ENCODE results near the gene OSGEP. TPM values are rescaled to one million over a fixed set of nuclear protein-coding genes. Genes with fewer than 3 reads are reported as not detected.

The OSGEP gene
- total RNA-seq, 2 donors from 2014 or later = 50.7 to 68.1 TPM

GRCh38 chr14:20438664-20439063 lies 15.9 kb downstream of the OSGEP start:
- Mint-ChIP-seq H3K27ac (no peak overlapping the region), H3K36me3 (ENCODE audit: insufficient read depth in 2 of 2) (no peaks in the 10 kb centered on the region), H3K27me3 (ENCODE audit: low read depth) (peaks cover 4% of the 10 kb centered on the region), H3K4me1 (ENCODE audit: low read depth) (peaks cover 24% of the 10 kb centered on the region), H3K4me3 (no peak overlapping the region), H3K9me3 (no peaks in the 10 kb centered on the region)
- DNase-seq (no peak), ATAC-seq (replicated peaks in 1 of 2) (no peak)

- DNase-seq (no peak), ATAC-seq (replicated peaks in 1 of 2) (no peak)
- Mint-ChIP-seq H3K27me3 (ENCODE audit: low read depth) (peaks cover 4% of the 10 kb centered on the region), H3K36me3 (ENCODE audit: insufficient read depth in 2 of 2) (no peaks in the 10 kb centered on the region), H3K9me3 (no peaks in the 10 kb centered on the region), H3K4me1 (ENCODE audit: low read depth) (peaks cover 14% of the 10 kb centered on the region), H3K27ac (no peak overlapping the region), H3K4me3 (no peak overlapping the region)
Measured at GRCh38 chr14:20436363-20436755, 18.3 kb downstream of the OSGEP start.

- ATAC-seq (replicated peaks in 1 of 2) = no peak
- no peaks in the 10 kb centered on the region for H3K36me3 Mint-ChIP-seq (ENCODE audit: insufficient read depth in 2 of 2)
- H3K27ac Mint-ChIP-seq = no peak within 1 kb of the TSS
- H3K4me3 Mint-ChIP-seq = no peak within 1 kb of the TSS
- H3K9me3 Mint-ChIP-seq = no peaks in the 10 kb centered on the region
- H3K4me1 Mint-ChIP-seq (ENCODE audit: low read depth) = peaks cover 8% of the 10 kb centered on the region
- DNase-seq = no peak
- peaks cover 4% of the 10 kb centered on the region for H3K27me3 Mint-ChIP-seq (ENCODE audit: low read depth)
Measured at GRCh38 chr14:20435582-20436362, 18.8 kb downstream of the OSGEP start, which contains the start of gene KLHL33. Gene KLHL33, minus strand, starts transcription at chr14:20436166. Its CDS starts 355 bp downstream, at chr14:20435811.

GRCh38 chr14:20434701-20435581 lies 19.7 kb downstream of the OSGEP start:
- H3K27ac Mint-ChIP-seq = no peak overlapping the region
- H3K36me3 Mint-ChIP-seq (ENCODE audit: insufficient read depth in 2 of 2) = no peaks in the 10 kb centered on the region
- peaks cover 4% of the 10 kb centered on the region for H3K27me3 Mint-ChIP-seq (ENCODE audit: low read depth)
- H3K9me3 Mint-ChIP-seq = no peaks in the 10 kb centered on the region
- DNase-seq (no peak), ATAC-seq (replicated peaks in 1 of 2) (no peak)
- no peak overlapping the region for H3K4me3 Mint-ChIP-seq
- H3K4me1 Mint-ChIP-seq (ENCODE audit: low read depth) = no peaks in the 10 kb centered on the region

GRCh38 chr14:20429801-20430669 lies 24.6 kb downstream of the OSGEP start:
- Mint-ChIP-seq H3K27ac (no peak overlapping the region), H3K27me3 (ENCODE audit: low read depth) (no peaks in the 10 kb centered on the region), H3K4me3 (peak overlapping the region in 1 of 2 donors; percentile 10), H3K9me3 (no peaks in the 10 kb centered on the region), H3K4me1 (ENCODE audit: low read depth) (peaks cover 28% of the 10 kb centered on the region), H3K36me3 (ENCODE audit: insufficient read depth in 2 of 2) (no peaks in the 10 kb centered on the region)
- ATAC-seq (replicated peaks in 1 of 2) (peak; percentile 18 to 20), DNase-seq (no peak)

GRCh38 chr14:20428802-20429201 lies 25.8 kb downstream of the OSGEP start:
- Mint-ChIP-seq H3K27me3 (ENCODE audit: low read depth) (no peaks in the 10 kb centered on the region), H3K27ac (peak overlapping the region; percentile 91), H3K36me3 (ENCODE audit: insufficient read depth in 2 of 2) (no peaks in the 10 kb centered on the region), H3K4me1 (ENCODE audit: low read depth) (peaks cover 28% of the 10 kb centered on the region), H3K4me3 (peak overlapping the region; percentile 42 to 58), H3K9me3 (no peaks in the 10 kb centered on the region)
- DNase-seq (no peak), ATAC-seq (replicated peaks in 1 of 2) (peak in 1 of 2 donors; percentile 17)

GRCh38 chr14:20428010-20428365 lies 26.6 kb downstream of the OSGEP start:
- no peaks in the 10 kb centered on the region for H3K9me3 Mint-ChIP-seq
- H3K4me3 Mint-ChIP-seq = peak overlapping the region; percentile 55 to 59
- no peaks in the 10 kb centered on the region for H3K27me3 Mint-ChIP-seq (ENCODE audit: low read depth)
- H3K27ac Mint-ChIP-seq = peak overlapping the region; percentile 80
- DNase-seq (no peak), ATAC-seq (replicated peaks in 1 of 2) (peak; percentile 30 to 44)
- H3K4me1 Mint-ChIP-seq (ENCODE audit: low read depth) = peaks cover 28% of the 10 kb centered on the region
- no peaks in the 10 kb centered on the region for H3K36me3 Mint-ChIP-seq (ENCODE audit: insufficient read depth in 2 of 2)

GRCh38 chr14:20427231-20428009 lies 27.2 kb downstream of the OSGEP start:
- Mint-ChIP-seq H3K4me1 (ENCODE audit: low read depth) (peaks cover 28% of the 10 kb centered on the region), H3K27me3 (ENCODE audit: low read depth) (no peaks in the 10 kb centered on the region), H3K27ac (peak overlapping the region; percentile 80), H3K4me3 (peak overlapping the region; percentile 55 to 59), H3K36me3 (ENCODE audit: insufficient read depth in 2 of 2) (no peaks in the 10 kb centered on the region), H3K9me3 (no peaks in the 10 kb centered on the region)
- ATAC-seq (replicated peaks in 1 of 2) (peak; percentile 58 to 70), DNase-seq (no peak)

GRCh38 chr14:20424851-20425250 lies 29.8 kb downstream of the OSGEP start:
- Mint-ChIP-seq H3K9me3 (no peaks in the 10 kb centered on the region), H3K4me3 (no peak overlapping the region), H3K36me3 (ENCODE audit: insufficient read depth in 2 of 2) (no peaks in the 10 kb centered on the region), H3K27me3 (ENCODE audit: low read depth) (no peaks in the 10 kb centered on the region), H3K27ac (no peak overlapping the region), H3K4me1 (ENCODE audit: low read depth) (peaks cover 28% of the 10 kb centered on the region)
- DNase-seq (no peak), ATAC-seq (replicated peaks in 1 of 2) (no peak)

GRCh38 chr14:20422886-20423285 lies 31.7 kb downstream of the OSGEP start:
- no peak overlapping the region for H3K27ac Mint-ChIP-seq
- DNase-seq (no peak), ATAC-seq (replicated peaks in 1 of 2) (no peak)
- H3K4me1 Mint-ChIP-seq (ENCODE audit: low read depth) = peaks cover 14% of the 10 kb centered on the region
- no peaks in the 10 kb centered on the region for H3K9me3 Mint-ChIP-seq
- no peak overlapping the region for H3K4me3 Mint-ChIP-seq
- no peaks in the 10 kb centered on the region for H3K27me3 Mint-ChIP-seq (ENCODE audit: low read depth)
- no peaks in the 10 kb centered on the region for H3K36me3 Mint-ChIP-seq (ENCODE audit: insufficient read depth in 2 of 2)

GRCh38 chr14:20421267-20421666 lies 33.3 kb downstream of the OSGEP start:
- no peak overlapping the region for H3K4me3 Mint-ChIP-seq
- DNase-seq = no peak
- H3K27ac Mint-ChIP-seq = no peak overlapping the region
- H3K4me1 Mint-ChIP-seq (ENCODE audit: low read depth) = peaks cover 6% of the 10 kb centered on the region
- no peak for ATAC-seq (replicated peaks in 1 of 2)
- no peaks in the 10 kb centered on the region for H3K9me3 Mint-ChIP-seq
- H3K27me3 Mint-ChIP-seq (ENCODE audit: low read depth) = no peaks in the 10 kb centered on the region
- H3K36me3 Mint-ChIP-seq (ENCODE audit: insufficient read depth in 2 of 2) = no peaks in the 10 kb centered on the region

GRCh38 chr14:20419419-20419818 lies 35.2 kb downstream of the OSGEP start:
- DNase-seq = no peak
- no peak overlapping the region for H3K4me3 Mint-ChIP-seq
- H3K9me3 Mint-ChIP-seq = no peaks in the 10 kb centered on the region
- no peaks in the 10 kb centered on the region for H3K27me3 Mint-ChIP-seq (ENCODE audit: low read depth)
- ATAC-seq (replicated peaks in 1 of 2) = no peak
- H3K4me1 Mint-ChIP-seq (ENCODE audit: low read depth) = peaks cover 16% of the 10 kb centered on the region
- no peak overlapping the region for H3K27ac Mint-ChIP-seq
- no peaks in the 10 kb centered on the region for H3K36me3 Mint-ChIP-seq (ENCODE audit: insufficient read depth in 2 of 2)
